Liver (tissue), 9 donors: Measurements from ENCODE around the gene FGD4. TPM values are rescaled to one million over a fixed set of nuclear protein-coding genes. Genes with fewer than 3 reads are reported as not detected.

Experiments
- DNase-seq: peaks from one replicate; pipeline ENCODE4 v3.0.0-alpha.2; 2017; ENCODE audit warnings: low spot score
- H3K27ac ChIP-seq, 2 donors: one replicate each; pipeline ENCODE4 v1.7.0; 2013; ENCODE audit warnings: inconsistent platforms in 2 of 2, low read length in 2 of 2, control low read depth in 1 of 2, low read depth in 1 of 2, mild to moderate bottlenecking in 1 of 2
- H3K27me3 ChIP-seq, 4 donors: one replicate each; pipeline versions ENCODE4 v1.6.1 to v1.7.0; 2013; ENCODE audit warnings: low read length in 3 of 4, inconsistent platforms in 1 of 4, mild to moderate bottlenecking in 1 of 4, moderate library complexity in 1 of 4; ENCODE audit not compliant: control insufficient read depth in 4 of 4, insufficient read depth in 4 of 4
- H3K36me3 ChIP-seq, 4 donors: one replicate each; pipeline versions ENCODE4 v1.6.1 to v1.7.0; 2013; ENCODE audit warnings: low read length in 3 of 4, mild to moderate bottlenecking in 3 of 4, low read depth in 1 of 4, moderate library complexity in 1 of 4; ENCODE audit not compliant: control insufficient read depth in 4 of 4, insufficient read depth in 3 of 4
- H3K4me1 ChIP-seq, 4 donors: one replicate each; pipeline versions ENCODE4 v1.6.1 to v1.7.0; 2013; ENCODE audit warnings: low read length in 3 of 4, mild to moderate bottlenecking in 3 of 4, moderate library complexity in 1 of 4; ENCODE audit not compliant: control insufficient read depth in 4 of 4, insufficient read depth in 4 of 4
- H3K4me3 ChIP-seq, 3 donors: one replicate each; pipeline versions ENCODE4 v1.6.1 to v1.7.0; 2013; ENCODE audit warnings: low read length in 3 of 3, control low read depth in 1 of 3, low read depth in 1 of 3, mild to moderate bottlenecking in 1 of 3
- H3K9ac ChIP-seq, 2 donors: one replicate each; pipeline ENCODE4 v1.7.0; 2013; ENCODE audit warnings: low read length in 2 of 2, mild to moderate bottlenecking in 2 of 2, moderate library complexity in 2 of 2, control low read depth in 1 of 2, low read depth in 1 of 2
- H3K9me3 ChIP-seq, 4 donors: one replicate each; pipeline versions ENCODE4 v1.6.1 to v1.7.0; 2013; ENCODE audit warnings: low read length in 3 of 4; ENCODE audit not compliant: control insufficient read depth in 4 of 4
- CTCF ChIP-seq: fragments of 150-350 bp; IDR thresholded peaks from 2 replicates; pipeline ENCODE4 v1.5.1; 2017; ENCODE audit warnings: improper control_type of control experiment, low read depth, low read length; ENCODE audit not compliant: missing input control
- FOXA2 ChIP-seq: IDR thresholded peaks from 2 replicates; pipeline ENCODE4 v1.6.1; 2016; ENCODE audit warnings: antibody characterized with exemption
- GABPA ChIP-seq, 2 donors: IDR thresholded peaks in 1 of 2; conservative IDR thresholded peaks in 1 of 2; 2 replicates each; pipeline ENCODE4 v1.6.1; 2016; ENCODE audit warnings: antibody characterized with exemption in 2 of 2, mild to moderate bottlenecking in 1 of 2, moderate library complexity in 1 of 2
- HNF4A ChIP-seq, 2 donors: conservative IDR thresholded peaks; 2 replicates each; pipeline ENCODE4 v1.6.1; 2016; ENCODE audit warnings: antibody characterized with exemption in 2 of 2, mild to moderate bottlenecking in 2 of 2
- HNF4G ChIP-seq: IDR thresholded peaks from 2 replicates; pipeline ENCODE4 v1.6.1; 2016; ENCODE audit warnings: antibody characterized with exemption
- JUND ChIP-seq, 2 donors: IDR thresholded peaks; 2 replicates each; pipeline ENCODE4 v1.6.1; 2016; ENCODE audit warnings: antibody characterized with exemption in 2 of 2
- MAX ChIP-seq: IDR thresholded peaks from 2 replicates; pipeline ENCODE4 v1.6.1; 2016; ENCODE audit warnings: antibody characterized with exemption
- NR2F2 ChIP-seq: IDR thresholded peaks from 2 replicates; pipeline ENCODE4 v1.6.1; 2016; ENCODE audit warnings: antibody characterized with exemption
- RAD21 ChIP-seq, 2 donors: IDR thresholded peaks; 2 replicates each; pipeline ENCODE4 v1.6.1; 2016; ENCODE audit warnings: antibody characterized with exemption in 2 of 2, mild to moderate bottlenecking in 2 of 2
- REST ChIP-seq: IDR thresholded peaks from 2 replicates; pipeline ENCODE4 v1.6.1; 2016; ENCODE audit warnings: antibody characterized with exemption, mild to moderate bottlenecking
- RXRA ChIP-seq, 2 donors: IDR thresholded peaks; 2 replicates each; pipeline ENCODE4 v1.6.1; 2017 to 2018; ENCODE audit warnings: antibody characterized with exemption in 2 of 2, mild to moderate bottlenecking in 1 of 2
- SP1 ChIP-seq: IDR thresholded peaks from 2 replicates; pipeline ENCODE4 v1.6.1; 2018; ENCODE audit warnings: antibody characterized with exemption, mild to moderate bottlenecking
- TAF1 ChIP-seq: conservative IDR thresholded peaks from 2 replicates; pipeline ENCODE4 v1.6.1; 2016; ENCODE audit warnings: antibody characterized with exemption, mild to moderate bottlenecking
- YY1 ChIP-seq: IDR thresholded peaks from 2 replicates; pipeline ENCODE4 v1.6.1; 2016; ENCODE audit warnings: antibody characterized with exemption, mild to moderate bottlenecking
- ZBTB33 ChIP-seq: IDR thresholded peaks from 2 replicates; pipeline ENCODE4 v1.6.1; 2016; ENCODE audit warnings: antibody characterized with exemption
- whole genome bisulfite sequencing: extraction: QIAGEN DNeasy Blood & Tissue Kit; methylation state at CpG from one replicate; pipeline ENCODE4 v1.1.7; 2013; 5-methylcytosine and 5-hydroxymethylcytosine counted together
- polyA plus RNA-seq, 2 donors: library from polyadenylated mRNA; stranded (reverse) in 1 of 2; unstranded in 1 of 2; fragments of 200-250 nt in 1 of 2; fragments of >200 nt in 1 of 2; fragmentation: Nextera tagmentation in 1 of 2; extraction: Ambion mirVana in 1 of 2; gene quantifications; one replicate each; pipeline versions ENCODE4 v1.2.1 to v1.2.3, GENCODE V29; 2013 to 2015
- total RNA-seq, 2 donors: library from RNA; depleted of rRNA; stranded (reverse); fragments of >200 nt; gene quantifications; one replicate each; pipeline ENCODE4 v1.2.3, GENCODE V29; 2014
- donor health status: healthy.
- donor health status: healthy.
- donor health status: healthy.
- donor health status: healthy.
- donor health status: healthy.

The FGD4 gene
- total and polyA plus RNA-seq, 4 donors = 3.8 to 26.4 (median 9.0) TPM

GRCh38 chr12:32659908-32660440 is 260.6 kb downstream of the FGD4 start (continued):
- no peak for TF ChIP-seq CTCF
- TF ChIP-seq RXRA (IDR thresholded peaks at IDR 0.05) = no peak
- TF ChIP-seq TAF1 = no peak
- TF ChIP-seq JUND (IDR thresholded peaks at IDR 0.05) = no peak

GRCh38 chr12:32661706-32662105 is 262.3 kb downstream of the FGD4 start:
- WGBS = 82% methylated on average over 7 of the region's 7 CpGs
- Histone ChIP-seq H3K27me3 (no peaks in the 10 kb centered on the region), H3K36me3 (no peaks in the 10 kb centered on the region), H3K27ac (no peak overlapping the region), H3K9me3 (no peaks in the 10 kb centered on the region), H3K4me3 (no peak overlapping the region), H3K4me1 (no peaks in the 10 kb centered on the region), H3K9ac (no peak overlapping the region)
- no peak for DNase-seq
- no peak for TF ChIP-seq CTCF
- TF ChIP-seq RAD21 (IDR thresholded peaks at IDR 0.05) = no peak
- no peak for TF ChIP-seq RXRA (IDR thresholded peaks at IDR 0.05)
- TF ChIP-seq HNF4G = no peak
- no peak for TF ChIP-seq ZBTB33
- TF ChIP-seq HNF4A (conservative IDR thresholded peaks at IDR 0.05) = no peak
- TF ChIP-seq FOXA2 = no peak
- TF ChIP-seq JUND (IDR thresholded peaks at IDR 0.05) = no peak
- no peak for TF ChIP-seq YY1
- no peak for TF ChIP-seq MAX
- no peak for TF ChIP-seq SP1
- no peak for TF ChIP-seq NR2F2

- 96% methylated on average over 2 of the region's 2 CpGs for WGBS
- no peaks in the 10 kb centered on the region for H3K4me1 ChIP-seq
- H3K27ac ChIP-seq = no peak overlapping the region
- H3K9me3 ChIP-seq = no peaks in the 10 kb centered on the region
- H3K36me3 ChIP-seq = no peaks in the 10 kb centered on the region
- H3K9ac ChIP-seq = no peak overlapping the region
- H3K27me3 ChIP-seq = no peaks in the 10 kb centered on the region
- no peak for DNase-seq
- no peak overlapping the region for H3K4me3 ChIP-seq
- TF ChIP-seq ZBTB33 (no peak), GABPA (IDR thresholded peaks at IDR 0.05 in 1 of 2, conservative IDR thresholded peaks at IDR 0.05 in 1 of 2) (no peak), RAD21 (IDR thresholded peaks at IDR 0.05) (no peak), MAX (no peak), REST (no peak), CTCF (no peak)
Observed at GRCh38 chr12:32662665-32663064, 263.3 kb downstream of the FGD4 start.
